ENCODE results near the gene SHROOM1. TPM values are rescaled to one million over a fixed set of nuclear protein-coding genes. Genes with fewer than 3 reads are reported as not detected.

The SHROOM1 gene
- polyA plus RNA-seq, 1 donor from 2014 or later: 1.8 TPM

DNA sequence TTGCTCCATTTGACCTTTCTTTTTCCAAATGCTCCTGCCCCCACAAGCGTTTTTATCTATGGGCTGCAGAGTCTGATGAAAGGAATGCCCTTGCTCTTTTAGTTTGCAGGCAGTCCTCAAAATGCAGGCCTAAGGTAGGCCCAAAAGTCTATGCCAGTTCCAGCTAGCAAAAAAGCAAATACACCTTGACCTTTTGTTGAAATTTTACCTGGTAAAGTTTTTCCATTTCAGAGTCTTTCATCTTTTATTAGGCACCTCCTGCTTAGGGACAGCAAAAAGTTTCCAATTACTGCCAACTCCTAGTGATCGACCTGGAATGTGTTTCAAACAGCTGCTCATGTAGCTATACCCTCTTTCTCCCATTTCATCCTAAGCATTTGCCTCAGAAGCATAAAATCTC, 40.4 kb upstream of the SHROOM1 start (continued):
- no peak for TF ChIP-seq EZH2 (IDR thresholded peaks at IDR 0.05; ENCODE audit: borderline replicate concordance, insufficient read depth, low read length, poor library complexity, severe bottlenecking)

DNA sequence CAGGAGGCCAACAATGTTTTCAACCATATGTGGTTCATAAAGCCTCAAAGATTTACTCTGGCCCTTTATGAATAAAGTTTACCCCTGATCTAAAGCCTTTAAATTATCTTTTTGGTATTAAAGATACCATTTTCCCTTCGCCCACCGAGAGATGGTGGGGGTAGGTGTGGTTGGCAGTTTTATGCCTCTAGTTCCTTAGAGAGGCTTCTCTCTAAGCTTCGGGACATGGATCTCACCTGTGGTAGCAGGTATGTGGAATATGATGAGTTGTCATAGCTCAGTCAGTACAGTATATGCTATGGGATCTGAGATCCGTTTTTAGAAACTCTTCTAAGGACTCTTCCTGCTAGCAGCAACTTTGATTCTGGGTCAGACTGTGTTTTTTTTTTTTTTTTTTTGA, 38.3 kb upstream of the SHROOM1 start:
- H3K4me2 ChIP-seq (ENCODE audit: low read length): no peak overlapping the region
- H3K9me3 ChIP-seq (ENCODE audit: low read length): no peaks in the 10 kb centered on the region
- peaks cover 11% of the 10 kb centered on the region for H3K79me2 ChIP-seq (replicated peaks; ENCODE audit: insufficient read depth, low read length)
- H3K9me2 ChIP-seq (ENCODE audit: insufficient read depth, low read length): no peaks in the 10 kb centered on the region
- TF ChIP-seq, protein P1, sequence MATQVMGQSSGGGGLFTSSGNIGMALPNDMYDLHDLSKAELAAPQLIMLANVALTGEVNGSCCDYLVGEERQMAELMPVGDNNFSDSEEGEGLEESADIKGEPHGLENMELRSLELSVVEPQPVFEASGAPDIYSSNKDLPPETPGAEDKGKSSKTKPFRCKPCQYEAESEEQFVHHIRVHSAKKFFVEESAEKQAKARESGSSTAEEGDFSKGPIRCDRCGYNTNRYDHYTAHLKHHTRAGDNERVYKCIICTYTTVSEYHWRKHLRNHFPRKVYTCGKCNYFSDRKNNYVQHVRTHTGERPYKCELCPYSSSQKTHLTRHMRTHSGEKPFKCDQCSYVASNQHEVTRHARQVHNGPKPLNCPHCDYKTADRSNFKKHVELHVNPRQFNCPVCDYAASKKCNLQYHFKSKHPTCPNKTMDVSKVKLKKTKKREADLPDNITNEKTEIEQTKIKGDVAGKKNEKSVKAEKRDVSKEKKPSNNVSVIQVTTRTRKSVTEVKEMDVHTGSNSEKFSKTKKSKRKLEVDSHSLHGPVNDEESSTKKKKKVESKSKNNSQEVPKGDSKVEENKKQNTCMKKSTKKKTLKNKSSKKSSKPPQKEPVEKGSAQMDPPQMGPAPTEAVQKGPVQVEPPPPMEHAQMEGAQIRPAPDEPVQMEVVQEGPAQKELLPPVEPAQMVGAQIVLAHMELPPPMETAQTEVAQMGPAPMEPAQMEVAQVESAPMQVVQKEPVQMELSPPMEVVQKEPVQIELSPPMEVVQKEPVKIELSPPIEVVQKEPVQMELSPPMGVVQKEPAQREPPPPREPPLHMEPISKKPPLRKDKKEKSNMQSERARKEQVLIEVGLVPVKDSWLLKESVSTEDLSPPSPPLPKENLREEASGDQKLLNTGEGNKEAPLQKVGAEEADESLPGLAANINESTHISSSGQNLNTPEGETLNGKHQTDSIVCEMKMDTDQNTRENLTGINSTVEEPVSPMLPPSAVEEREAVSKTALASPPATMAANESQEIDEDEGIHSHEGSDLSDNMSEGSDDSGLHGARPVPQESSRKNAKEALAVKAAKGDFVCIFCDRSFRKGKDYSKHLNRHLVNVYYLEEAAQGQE (IDR thresholded peaks at IDR 0.05; ENCODE audit: borderline replicate concordance): no peak
- TF ChIP-seq SMC3 (conservative IDR thresholded peaks at IDR 0.05; ENCODE audit: poor library complexity) (no peak), MXI1 (conservative IDR thresholded peaks at IDR 0.05; ENCODE audit: poor library complexity, severe bottlenecking) (no peak), EZH2 (IDR thresholded peaks at IDR 0.05; ENCODE audit: borderline replicate concordance, insufficient read depth, low read length, poor library complexity, severe bottlenecking) (no peak), POLR2AphosphoS5 (IDR thresholded peaks at IDR 0.05) (no peak), TAF1 (IDR thresholded peaks at IDR 0.05; ENCODE audit: low read depth) (no peak), RAD21 (conservative IDR thresholded peaks at IDR 0.05) (no peak), EP300 (conservative IDR thresholded peaks at IDR 0.05; ENCODE audit: poor library complexity, severe bottlenecking) (no peak)
- TF ChIP-seq, protein P2, sequence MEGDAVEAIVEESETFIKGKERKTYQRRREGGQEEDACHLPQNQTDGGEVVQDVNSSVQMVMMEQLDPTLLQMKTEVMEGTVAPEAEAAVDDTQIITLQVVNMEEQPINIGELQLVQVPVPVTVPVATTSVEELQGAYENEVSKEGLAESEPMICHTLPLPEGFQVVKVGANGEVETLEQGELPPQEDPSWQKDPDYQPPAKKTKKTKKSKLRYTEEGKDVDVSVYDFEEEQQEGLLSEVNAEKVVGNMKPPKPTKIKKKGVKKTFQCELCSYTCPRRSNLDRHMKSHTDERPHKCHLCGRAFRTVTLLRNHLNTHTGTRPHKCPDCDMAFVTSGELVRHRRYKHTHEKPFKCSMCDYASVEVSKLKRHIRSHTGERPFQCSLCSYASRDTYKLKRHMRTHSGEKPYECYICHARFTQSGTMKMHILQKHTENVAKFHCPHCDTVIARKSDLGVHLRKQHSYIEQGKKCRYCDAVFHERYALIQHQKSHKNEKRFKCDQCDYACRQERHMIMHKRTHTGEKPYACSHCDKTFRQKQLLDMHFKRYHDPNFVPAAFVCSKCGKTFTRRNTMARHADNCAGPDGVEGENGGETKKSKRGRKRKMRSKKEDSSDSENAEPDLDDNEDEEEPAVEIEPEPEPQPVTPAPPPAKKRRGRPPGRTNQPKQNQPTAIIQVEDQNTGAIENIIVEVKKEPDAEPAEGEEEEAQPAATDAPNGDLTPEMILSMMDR (IDR thresholded peaks at IDR 0.05; ENCODE audit: poor library complexity, severe bottlenecking): no peak
- no peak overlapping the region for H3K4me3 ChIP-seq (ENCODE audit: low read length)
- H4K20me1 ChIP-seq (ENCODE audit: insufficient read depth): no peaks in the 10 kb centered on the region
- peaks cover 4% of the 10 kb centered on the region for H3F3A ChIP-seq (ENCODE audit: insufficient read depth, low read length, poor library complexity, severe bottlenecking)
- H3K27me3 ChIP-seq (ENCODE audit: insufficient read depth, low read depth, low read length): no peaks in the 10 kb centered on the region
- H3K36me3 ChIP-seq (ENCODE audit: insufficient read depth, low read length): peaks cover 13% of the 10 kb centered on the region
- no peak overlapping the region for H2AFZ ChIP-seq (ENCODE audit: low read depth, low read length)
- no peak overlapping the region for H3K9ac ChIP-seq (ENCODE audit: low read length)
- H3K27ac ChIP-seq (ENCODE audit: low read length): no peak overlapping the region

DNA sequence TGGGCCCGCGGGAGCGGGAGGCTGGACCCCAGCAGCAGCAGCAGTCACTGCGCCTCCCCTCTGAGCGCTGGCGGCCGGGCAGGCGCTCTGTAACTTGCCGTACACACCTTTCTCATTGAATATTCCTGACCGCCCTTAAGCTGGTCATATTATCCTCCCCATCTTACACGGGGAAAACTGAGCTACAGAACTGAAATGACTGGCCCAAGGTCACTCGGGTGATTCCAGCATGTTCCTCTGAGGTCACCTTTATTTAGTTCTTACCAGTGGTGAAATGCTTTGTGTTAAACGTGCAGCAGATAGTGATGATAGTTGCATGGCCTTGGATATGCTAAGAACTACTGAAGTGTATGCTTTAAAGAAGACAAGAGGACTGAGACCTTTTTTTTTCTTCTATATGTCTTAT, 36.6 kb upstream of the SHROOM1 start:
- H3K9me2 ChIP-seq (ENCODE audit: insufficient read depth, low read length): no peaks in the 10 kb centered on the region
- H3K4me2 ChIP-seq (ENCODE audit: low read length): peak overlapping the region; percentile 87
- peak overlapping the region; percentile 98 for H3K9ac ChIP-seq (ENCODE audit: low read length)
- H4K20me1 ChIP-seq (ENCODE audit: insufficient read depth): no peaks in the 10 kb centered on the region
- peak overlapping the region; percentile 95 for H3K4me3 ChIP-seq (ENCODE audit: low read length)
- H3F3A ChIP-seq (ENCODE audit: insufficient read depth, low read length, poor library complexity, severe bottlenecking): peaks cover 4% of the 10 kb centered on the region
- H3K79me2 ChIP-seq (replicated peaks; ENCODE audit: insufficient read depth, low read length): peaks cover 11% of the 10 kb centered on the region
- peak overlapping the region; percentile 87 for H2AFZ ChIP-seq (ENCODE audit: low read depth, low read length)
- peak overlapping the region; percentile 97 for H3K27ac ChIP-seq (ENCODE audit: low read length)
- TF ChIP-seq, protein P1 (IDR thresholded peaks at IDR 0.05; ENCODE audit: borderline replicate concordance): peak; percentile 58
- no peak for TF ChIP-seq EP300 (conservative IDR thresholded peaks at IDR 0.05; ENCODE audit: poor library complexity, severe bottlenecking)
- H3K27me3 ChIP-seq (ENCODE audit: insufficient read depth, low read depth, low read length): no peaks in the 10 kb centered on the region
- H3K9me3 ChIP-seq (ENCODE audit: low read length): no peaks in the 10 kb centered on the region
- peaks cover 7% of the 10 kb centered on the region for H3K36me3 ChIP-seq (ENCODE audit: insufficient read depth, low read length)
